Measurements from ENCODE around the gene OPCML.
"Not testable (repeated sequence)": the region's sequence is repeated elsewhere in the genome, so short reads cannot be mapped to it uniquely, and the experiment has no call there.

OPCML gene

GRCh38 chr11:132445859-132446291 lies 1086.4 kb downstream of the OPCML start:
- no peak for FAIRE-seq

GRCh38 chr11:132444911-132445310 lies 1087.4 kb downstream of the OPCML start:
- no peak for FAIRE-seq

- no peak for FAIRE-seq
These were observed 1092.5 kb downstream of the OPCML start for GRCh38 chr11:132439711-132440255.

- no peak for FAIRE-seq
These were observed 1093.9 kb downstream of the OPCML start for GRCh38 chr11:132438418-132438817.

GRCh38 chr11:132430429-132431062 lies 1101.8 kb downstream of the OPCML start:
- no peak for FAIRE-seq

GRCh38 chr11:132429685-132430084 lies 1102.6 kb downstream of the OPCML start:
- FAIRE-seq: no peak

- FAIRE-seq: no peak
These were observed 1104.7 kb downstream of the OPCML start for GRCh38 chr11:132427611-132428010.

- FAIRE-seq: no peak
These were observed 1107.9 kb downstream of the OPCML start for GRCh38 chr11:132424433-132424832.

GRCh38 chr11:132423266-132423665 lies 1109.0 kb downstream of the OPCML start:
- no peak for FAIRE-seq

GRCh38 chr11:132422722-132423121 lies 1109.6 kb downstream of the OPCML start:
- FAIRE-seq: no peak

GRCh38 chr11:132421555-132421954 lies 1110.7 kb downstream of the OPCML start:
- FAIRE-seq: no peak

- FAIRE-seq: no peak
These were observed 1117.8 kb downstream of the OPCML start for GRCh38 chr11:132414451-132414850.

- FAIRE-seq: no peak
These were observed 1121.9 kb downstream of the OPCML start for GRCh38 chr11:132410383-132410782.

GRCh38 chr11:132409573-132410355 lies 1122.5 kb downstream of the OPCML start:
- no peak for FAIRE-seq

- FAIRE-seq: no peak
These were observed 1123.4 kb downstream of the OPCML start for GRCh38 chr11:132408877-132409276.

GRCh38 chr11:132405728-132406127 lies 1126.6 kb downstream of the OPCML start:
- FAIRE-seq: no peak

GRCh38 chr11:132402071-132402684 lies 1130.1 kb downstream of the OPCML start:
- no peak for FAIRE-seq

- no peak for FAIRE-seq
These were observed 1136.0 kb downstream of the OPCML start for GRCh38 chr11:132396318-132396717.

GRCh38 chr11:132395434-132395833 lies 1136.9 kb downstream of the OPCML start:
- no peak for FAIRE-seq

- no peak for FAIRE-seq
These were observed 1152.8 kb downstream of the OPCML start for GRCh38 chr11:132379540-132379939.

GRCh38 chr11:132373405-132374143 lies 1158.7 kb downstream of the OPCML start:
- FAIRE-seq: no peak

GRCh38 chr11:132370114-132370513 lies 1162.2 kb downstream of the OPCML start:
- not testable (repeated sequence) for FAIRE-seq

- FAIRE-seq: no peak
These were observed 1165.0 kb downstream of the OPCML start for GRCh38 chr11:132367293-132367692.

Measured in TTC549 (cell line).